ENCODE data around the gene CTNNA3.

CTNNA3 gene

DNA sequence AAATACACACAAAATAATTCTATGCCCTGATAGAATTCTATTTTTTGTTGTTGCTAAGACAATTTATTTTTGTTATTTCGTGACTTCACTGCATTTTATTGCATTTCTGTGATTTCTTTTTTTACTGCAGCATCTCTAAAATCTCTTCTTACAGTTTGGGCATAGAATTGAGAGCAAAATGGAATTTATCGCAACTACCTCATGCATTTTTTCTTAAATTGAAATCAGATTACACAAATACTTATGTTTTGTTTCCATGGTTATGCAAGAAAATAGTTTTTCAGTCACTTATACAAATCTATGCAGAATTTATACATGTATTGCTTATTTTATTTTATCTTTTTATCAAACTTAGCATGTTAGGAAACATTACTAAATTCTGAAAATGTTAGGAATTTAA lies 1552.0 kb downstream of the CTNNA3 start:
- POLR2A ChIA-PET = no interaction called here
- H3K36me3 ChIP-seq (ENCODE audit: control insufficient read depth in 4 of 4, insufficient read depth in 4 of 4, low read length in 3 of 4) = no peaks in the 10 kb centered on the region
- CTCF ChIA-PET = no interaction called here
- no peak overlapping the region for H3K27ac ChIP-seq (ENCODE audit: insufficient read depth in 1 of 2, low read depth in 1 of 2, low read length in 2 of 2, poor library complexity in 1 of 2, severe bottlenecking in 2 of 2)
- H3K4me3 ChIP-seq (ENCODE audit: control insufficient read depth in 1 of 7, extremely low read depth in 1 of 7, insufficient read depth in 4 of 7, low read depth in 2 of 7, low read length in 6 of 7) = no peak overlapping the region
- no peaks in the 10 kb centered on the region for H3K4me1 ChIP-seq (ENCODE audit: control extremely low read depth in 1 of 4, control insufficient read depth in 4 of 4, insufficient read depth in 4 of 4, low read length in 3 of 4)
- DNase-seq = no peak
- no CpG with 5 or more reads among the region's 2 CpGs for WGBS (ENCODE audit: insufficient coverage)
- H3K9me3 ChIP-seq (ENCODE audit: control extremely low read depth in 1 of 5, control insufficient read depth in 4 of 5, insufficient read depth in 2 of 5, low read depth in 1 of 5, low read length in 4 of 5) = no peaks in the 10 kb centered on the region
- no peaks in the 10 kb centered on the region for H3K27me3 ChIP-seq (replicated peaks in 2 of 5; ENCODE audit: control insufficient read depth in 4 of 5, insufficient read depth in 5 of 5, low read length in 4 of 5)

DNA sequence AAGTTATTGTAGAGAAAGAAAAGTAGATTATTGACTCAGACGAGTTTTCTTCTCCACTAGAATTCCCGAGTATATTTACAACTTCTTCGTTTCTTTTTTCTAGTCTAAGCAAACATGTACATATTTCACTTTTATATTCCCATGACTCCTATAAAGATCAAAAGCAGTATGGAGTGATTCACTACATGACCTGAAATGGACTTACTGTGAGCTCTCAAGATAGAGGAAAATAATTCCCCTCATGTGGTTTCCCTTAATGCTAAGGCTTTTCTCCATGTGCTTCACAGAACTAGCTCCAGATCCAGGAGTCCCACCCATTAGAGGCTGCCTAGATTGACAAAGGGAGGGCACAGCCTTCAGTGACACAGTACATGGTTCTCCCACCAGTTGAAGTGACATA lies 1593.2 kb downstream of the CTNNA3 start:
- no peak for DNase-seq
- Histone ChIP-seq H3K27me3 (replicated peaks in 2 of 5; ENCODE audit: control insufficient read depth in 4 of 5, insufficient read depth in 5 of 5, low read length in 4 of 5) (no peaks in the 10 kb centered on the region), H3K4me3 (ENCODE audit: control insufficient read depth in 1 of 7, extremely low read depth in 1 of 7, insufficient read depth in 4 of 7, low read depth in 2 of 7, low read length in 6 of 7) (no peak overlapping the region), H3K36me3 (ENCODE audit: control insufficient read depth in 4 of 4, insufficient read depth in 4 of 4, low read length in 3 of 4) (no peaks in the 10 kb centered on the region), H3K9me3 (ENCODE audit: control extremely low read depth in 1 of 5, control insufficient read depth in 4 of 5, insufficient read depth in 2 of 5, low read depth in 1 of 5, low read length in 4 of 5) (no peaks in the 10 kb centered on the region), H3K27ac (ENCODE audit: insufficient read depth in 1 of 2, low read depth in 1 of 2, low read length in 2 of 2, poor library complexity in 1 of 2, severe bottlenecking in 2 of 2) (no peak overlapping the region), H3K4me1 (ENCODE audit: control extremely low read depth in 1 of 4, control insufficient read depth in 4 of 4, insufficient read depth in 4 of 4, low read length in 3 of 4) (no peaks in the 10 kb centered on the region)
- ChIA-PET POLR2A (no interaction called here), CTCF (no interaction called here)
- WGBS (ENCODE audit: insufficient coverage) = 93% methylated on average over 3 of the region's 3 CpGs

DNA sequence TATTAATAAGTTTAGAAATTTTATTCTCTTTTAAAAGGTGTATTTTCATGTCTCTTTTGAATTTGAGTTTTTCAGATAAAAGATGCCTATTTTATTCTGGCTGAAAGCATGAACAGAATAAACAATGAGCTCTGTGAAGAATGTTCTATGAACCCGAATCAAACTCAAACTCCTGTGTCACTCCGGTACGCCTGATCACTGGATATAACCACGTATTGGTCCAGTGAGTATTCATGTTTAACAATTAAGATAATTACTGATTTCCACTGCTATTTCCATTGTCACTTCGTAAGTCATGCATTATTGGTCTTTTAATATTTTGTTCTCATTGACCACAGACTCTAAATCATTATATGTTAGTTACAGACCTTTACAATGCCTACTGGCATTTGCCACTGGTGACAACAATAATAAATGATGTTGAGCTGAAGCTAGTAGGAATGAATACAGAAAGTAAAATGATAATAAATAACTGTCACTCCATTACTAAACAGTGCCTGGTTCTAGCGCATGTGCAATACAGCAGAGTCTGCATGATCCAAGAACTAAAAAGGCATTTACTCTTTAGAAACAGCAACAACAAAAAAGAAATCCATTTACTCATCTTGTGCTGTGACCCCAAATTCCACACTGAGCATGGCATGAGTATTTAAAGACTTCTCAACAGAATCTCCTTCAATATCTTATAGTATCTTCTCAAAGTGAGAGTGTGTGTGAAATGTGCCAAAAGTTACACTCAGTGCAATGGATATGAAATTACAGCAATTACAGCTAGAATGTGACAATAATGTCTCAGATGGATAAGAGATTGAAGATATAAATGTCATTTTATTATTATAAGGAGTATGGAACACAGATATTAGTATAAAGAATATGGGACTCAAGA lies 1597.2 kb downstream of the CTNNA3 start:
- DNase-seq = no peak
- ChIA-PET POLR2A (no interaction called here), CTCF (no interaction called here)
- Histone ChIP-seq H3K4me1 (ENCODE audit: control extremely low read depth in 1 of 4, control insufficient read depth in 4 of 4, insufficient read depth in 4 of 4, low read length in 3 of 4) (no peaks in the 10 kb centered on the region), H3K9me3 (ENCODE audit: control extremely low read depth in 1 of 5, control insufficient read depth in 4 of 5, insufficient read depth in 2 of 5, low read depth in 1 of 5, low read length in 4 of 5) (no peaks in the 10 kb centered on the region), H3K4me3 (ENCODE audit: control insufficient read depth in 1 of 7, extremely low read depth in 1 of 7, insufficient read depth in 4 of 7, low read depth in 2 of 7, low read length in 6 of 7) (no peak overlapping the region), H3K27ac (ENCODE audit: insufficient read depth in 1 of 2, low read depth in 1 of 2, low read length in 2 of 2, poor library complexity in 1 of 2, severe bottlenecking in 2 of 2) (no peak overlapping the region), H3K36me3 (ENCODE audit: control insufficient read depth in 4 of 4, insufficient read depth in 4 of 4, low read length in 3 of 4) (no peaks in the 10 kb centered on the region), H3K27me3 (replicated peaks in 2 of 5; ENCODE audit: control insufficient read depth in 4 of 5, insufficient read depth in 5 of 5, low read length in 4 of 5) (no peaks in the 10 kb centered on the region)
- 91% methylated on average over 4 of the region's 6 CpGs for WGBS (ENCODE audit: insufficient coverage)

DNA sequence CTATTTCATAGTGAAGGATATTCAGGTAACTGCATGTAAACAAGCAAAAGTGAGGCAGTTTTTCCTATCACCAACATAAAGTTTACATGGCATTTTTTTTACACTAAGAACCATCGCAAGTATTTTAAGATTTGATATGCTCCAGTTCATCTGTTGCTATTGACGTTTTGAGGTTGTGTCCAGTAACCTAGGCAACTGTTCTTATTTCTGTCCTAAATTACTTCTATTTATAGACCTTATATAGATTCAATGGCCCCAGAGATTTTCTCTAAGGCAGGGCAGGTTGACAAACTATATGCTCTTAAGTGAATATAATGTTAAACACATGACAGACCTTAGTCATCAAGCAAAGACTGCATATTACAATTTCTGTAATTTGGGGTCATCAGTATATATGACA lies 1600.4 kb downstream of the CTNNA3 start:
- Histone ChIP-seq H3K9me3 (ENCODE audit: control extremely low read depth in 1 of 5, control insufficient read depth in 4 of 5, insufficient read depth in 2 of 5, low read depth in 1 of 5, low read length in 4 of 5) (no peaks in the 10 kb centered on the region), H3K27me3 (replicated peaks in 2 of 5; ENCODE audit: control insufficient read depth in 4 of 5, insufficient read depth in 5 of 5, low read length in 4 of 5) (no peaks in the 10 kb centered on the region), H3K4me3 (ENCODE audit: control insufficient read depth in 1 of 7, extremely low read depth in 1 of 7, insufficient read depth in 4 of 7, low read depth in 2 of 7, low read length in 6 of 7) (no peak overlapping the region), H3K27ac (ENCODE audit: insufficient read depth in 1 of 2, low read depth in 1 of 2, low read length in 2 of 2, poor library complexity in 1 of 2, severe bottlenecking in 2 of 2) (no peak overlapping the region), H3K4me1 (ENCODE audit: control extremely low read depth in 1 of 4, control insufficient read depth in 4 of 4, insufficient read depth in 4 of 4, low read length in 3 of 4) (no peaks in the 10 kb centered on the region), H3K36me3 (ENCODE audit: control insufficient read depth in 4 of 4, insufficient read depth in 4 of 4, low read length in 3 of 4) (no peaks in the 10 kb centered on the region)
- POLR2A ChIA-PET = no interaction called here
- WGBS (ENCODE audit: insufficient coverage) = 100% methylated on average over 2 of the region's 2 CpGs
- no peak for DNase-seq
- CTCF ChIA-PET = no interaction called here

DNA sequence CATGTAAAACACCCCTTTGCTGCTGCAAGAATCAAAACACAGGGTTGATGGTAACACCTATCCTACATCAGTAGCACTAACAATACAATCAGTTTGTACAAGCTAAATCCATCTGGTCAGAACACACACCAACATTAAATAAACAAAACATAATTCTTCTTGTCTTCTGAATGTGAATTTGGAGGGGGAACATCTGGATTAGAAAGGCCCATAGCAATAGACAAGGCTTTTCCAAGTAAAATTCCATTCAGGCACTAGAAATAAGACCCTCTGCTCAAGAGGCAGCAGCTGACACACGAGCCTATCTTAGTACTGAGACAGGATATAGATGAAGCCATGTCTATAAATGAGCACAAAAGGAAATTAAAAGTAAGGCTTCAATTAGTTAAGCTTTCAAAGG lies 1610.1 kb downstream of the CTNNA3 start:
- Histone ChIP-seq H3K36me3 (ENCODE audit: control insufficient read depth in 4 of 4, insufficient read depth in 4 of 4, low read length in 3 of 4) (no peaks in the 10 kb centered on the region), H3K4me1 (ENCODE audit: control extremely low read depth in 1 of 4, control insufficient read depth in 4 of 4, insufficient read depth in 4 of 4, low read length in 3 of 4) (no peaks in the 10 kb centered on the region), H3K27me3 (replicated peaks in 2 of 5; ENCODE audit: control insufficient read depth in 4 of 5, insufficient read depth in 5 of 5, low read length in 4 of 5) (no peaks in the 10 kb centered on the region), H3K27ac (ENCODE audit: insufficient read depth in 1 of 2, low read depth in 1 of 2, low read length in 2 of 2, poor library complexity in 1 of 2, severe bottlenecking in 2 of 2) (no peak overlapping the region), H3K4me3 (ENCODE audit: control insufficient read depth in 1 of 7, extremely low read depth in 1 of 7, insufficient read depth in 4 of 7, low read depth in 2 of 7, low read length in 6 of 7) (no peak overlapping the region), H3K9me3 (ENCODE audit: control extremely low read depth in 1 of 5, control insufficient read depth in 4 of 5, insufficient read depth in 2 of 5, low read depth in 1 of 5, low read length in 4 of 5) (no peaks in the 10 kb centered on the region)
- DNase-seq = no peak
- CTCF ChIA-PET = no interaction called here
- POLR2A ChIA-PET = no interaction called here
- WGBS (ENCODE audit: insufficient coverage) = 40% methylated on average over 1 of the region's 1 CpG

DNA sequence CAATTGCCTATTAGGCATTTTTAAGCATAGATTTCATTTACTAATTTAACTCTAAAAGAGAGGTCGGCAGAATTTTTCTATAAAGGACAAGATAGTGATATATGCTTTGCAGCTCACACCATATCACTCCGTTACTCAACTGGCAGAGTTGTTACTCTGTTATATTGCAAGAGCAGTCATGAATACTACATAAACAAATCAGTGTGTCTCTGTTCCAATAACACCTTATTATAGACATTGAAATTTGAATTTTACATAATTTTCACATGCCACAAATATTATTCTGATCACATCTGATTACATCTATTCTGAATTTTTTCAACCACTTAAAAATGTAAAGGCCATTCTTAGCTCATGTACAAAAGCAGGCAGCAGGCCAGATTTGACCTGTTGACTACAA lies 1624.1 kb downstream of the CTNNA3 start:
- DNase-seq = no peak
- Histone ChIP-seq H3K4me1 (ENCODE audit: control extremely low read depth in 1 of 4, control insufficient read depth in 4 of 4, insufficient read depth in 4 of 4, low read length in 3 of 4) (no peaks in the 10 kb centered on the region), H3K36me3 (ENCODE audit: control insufficient read depth in 4 of 4, insufficient read depth in 4 of 4, low read length in 3 of 4) (no peaks in the 10 kb centered on the region), H3K27me3 (replicated peaks in 2 of 5; ENCODE audit: control insufficient read depth in 4 of 5, insufficient read depth in 5 of 5, low read length in 4 of 5) (no peaks in the 10 kb centered on the region), H3K9me3 (ENCODE audit: control extremely low read depth in 1 of 5, control insufficient read depth in 4 of 5, insufficient read depth in 2 of 5, low read depth in 1 of 5, low read length in 4 of 5) (no peaks in the 10 kb centered on the region), H3K4me3 (ENCODE audit: control insufficient read depth in 1 of 7, extremely low read depth in 1 of 7, insufficient read depth in 4 of 7, low read depth in 2 of 7, low read length in 6 of 7) (no peak overlapping the region), H3K27ac (ENCODE audit: insufficient read depth in 1 of 2, low read depth in 1 of 2, low read length in 2 of 2, poor library complexity in 1 of 2, severe bottlenecking in 2 of 2) (no peak overlapping the region)
- WGBS (ENCODE audit: insufficient coverage) = no CpG with 5 or more reads among the region's 2 CpGs
- ChIA-PET CTCF (interaction anchor here (0.6 kb wide), 1 partner anchor 43 kb away, joined by 3 read pairs; no protein-coding TSS in a partner anchor), POLR2A (no interaction called here)

DNA sequence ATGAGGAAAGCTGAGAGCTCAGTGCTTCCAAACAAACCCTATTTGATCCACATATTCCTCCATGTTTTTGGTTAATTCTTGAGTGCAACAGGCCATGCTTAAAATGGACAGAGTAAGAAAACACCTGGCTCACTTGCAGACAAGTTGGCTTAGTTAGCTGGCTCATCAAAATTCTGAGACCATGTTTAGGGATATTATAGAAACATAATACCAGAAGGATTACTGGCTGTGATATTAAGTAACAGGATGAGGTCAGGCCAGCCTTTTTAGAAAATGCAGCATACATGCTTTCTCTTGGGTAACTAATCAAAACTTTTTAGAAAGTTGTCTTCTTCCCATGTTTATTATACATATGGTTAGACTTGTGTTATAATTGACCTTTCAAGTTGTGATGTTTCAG lies 1637.4 kb downstream of the CTNNA3 start:
- Histone ChIP-seq H3K4me3 (ENCODE audit: control insufficient read depth in 1 of 7, extremely low read depth in 1 of 7, insufficient read depth in 4 of 7, low read depth in 2 of 7, low read length in 6 of 7) (no peak overlapping the region), H3K27me3 (replicated peaks in 2 of 5; ENCODE audit: control insufficient read depth in 4 of 5, insufficient read depth in 5 of 5, low read length in 4 of 5) (no peaks in the 10 kb centered on the region), H3K27ac (ENCODE audit: insufficient read depth in 1 of 2, low read depth in 1 of 2, low read length in 2 of 2, poor library complexity in 1 of 2, severe bottlenecking in 2 of 2) (no peak overlapping the region), H3K36me3 (ENCODE audit: control insufficient read depth in 4 of 4, insufficient read depth in 4 of 4, low read length in 3 of 4) (no peaks in the 10 kb centered on the region), H3K4me1 (ENCODE audit: control extremely low read depth in 1 of 4, control insufficient read depth in 4 of 4, insufficient read depth in 4 of 4, low read length in 3 of 4) (no peaks in the 10 kb centered on the region), H3K9me3 (ENCODE audit: control extremely low read depth in 1 of 5, control insufficient read depth in 4 of 5, insufficient read depth in 2 of 5, low read depth in 1 of 5, low read length in 4 of 5) (no peaks in the 10 kb centered on the region)
- ChIA-PET CTCF (interaction anchor here (0.8 kb wide), 1 partner anchor 21 kb away, joined by 3 read pairs; no protein-coding TSS in a partner anchor), POLR2A (no interaction called here)
- no peak for DNase-seq
